ENCODE data around the gene SYNPR. TPM values are rescaled to one million over a fixed set of nuclear protein-coding genes. Genes with fewer than 3 reads are reported as not detected.

Gene SYNPR
- total RNA-seq, 1 experiment from 2014 or later, result not detected

GRCh38 chr3:63370094-63370493, 92.0 kb downstream of the SYNPR start:
- no peaks in the 10 kb centered on the region for H3K4me1 ChIP-seq
- Mint-ChIP-seq H3K9me3 (ENCODE audit: unreplicated experiment) (no peaks in the 10 kb centered on the region), H3K4me1 (ENCODE audit: low read depth, unreplicated experiment) (no peaks in the 10 kb centered on the region), H3K4me3 (ENCODE audit: unreplicated experiment) (no peak overlapping the region), H3K27ac (ENCODE audit: unreplicated experiment) (no peak overlapping the region), H3K36me3 (ENCODE audit: insufficient read depth, unreplicated experiment) (no peaks in the 10 kb centered on the region), H3K27me3 (ENCODE audit: insufficient read depth, unreplicated experiment) (peaks cover 7% of the 10 kb centered on the region)
- TF ChIP-seq CTCF (IDR thresholded peaks at IDR 0.05; ENCODE audit: insufficient read depth in 1 of 2, low read depth in 1 of 2, low read length in 1 of 2, severe bottlenecking in 1 of 2, unreplicated experiment in 1 of 2), result no peak
- no peaks in the 10 kb centered on the region for H3K9me3 ChIP-seq
- ChIA-PET POLR2A (no interaction called here), CTCF (no interaction called here)
- H3K4me3 ChIP-seq (ENCODE audit: low read depth, low read length), result no peak overlapping the region
- no peak for DNase-seq
- no peaks in the 10 kb centered on the region for H3K36me3 ChIP-seq (ENCODE audit: control insufficient read depth, insufficient read depth, low read length)
- H3K27me3 ChIP-seq (replicated peaks; ENCODE audit: control insufficient read depth, insufficient read depth, low read length), result no peaks in the 10 kb centered on the region
- intact Hi-C loops (cut with micrococcal nuclease; ENCODE audit: unreplicated experiment), result no loop called here
- BruUV-seq (replicated peaks), result no TSS peak

- Mint-ChIP-seq H3K4me1 (ENCODE audit: low read depth, unreplicated experiment) (no peaks in the 10 kb centered on the region), H3K4me3 (ENCODE audit: unreplicated experiment) (no peak overlapping the region), H3K36me3 (ENCODE audit: insufficient read depth, unreplicated experiment) (no peaks in the 10 kb centered on the region), H3K9me3 (ENCODE audit: unreplicated experiment) (no peaks in the 10 kb centered on the region), H3K27ac (ENCODE audit: unreplicated experiment) (no peak overlapping the region), H3K27me3 (ENCODE audit: insufficient read depth, unreplicated experiment) (peaks cover 22% of the 10 kb centered on the region)
- Histone ChIP-seq H3K4me1 (no peaks in the 10 kb centered on the region), H3K27me3 (replicated peaks; ENCODE audit: control insufficient read depth, insufficient read depth, low read length) (no peaks in the 10 kb centered on the region; the same call in 1 of the 2 replicates), H3K36me3 (ENCODE audit: control insufficient read depth, insufficient read depth, low read length) (no peaks in the 10 kb centered on the region), H3K9me3 (no peaks in the 10 kb centered on the region), H3K4me3 (ENCODE audit: low read depth, low read length) (no peak overlapping the region)
- ChIA-PET CTCF (no interaction called here), POLR2A (no interaction called here)
- DNase-seq, result no peak
- BruUV-seq (replicated peaks), result no TSS peak
- intact Hi-C loops (cut with micrococcal nuclease; ENCODE audit: unreplicated experiment), result no loop called here
- no peak for TF ChIP-seq CTCF (IDR thresholded peaks at IDR 0.05; ENCODE audit: insufficient read depth in 1 of 2, low read depth in 1 of 2, low read length in 1 of 2, severe bottlenecking in 1 of 2, unreplicated experiment in 1 of 2)
Measured at GRCh38 chr3:63383040-63383439, 104.9 kb downstream of the SYNPR start.

GRCh38 chr3:63384382-63384781, 106.3 kb downstream of the SYNPR start:
- H3K36me3 ChIP-seq (ENCODE audit: control insufficient read depth, insufficient read depth, low read length), result no peaks in the 10 kb centered on the region
- CTCF ChIA-PET, result no interaction called here
- H3K27me3 ChIP-seq (replicated peaks; ENCODE audit: control insufficient read depth, insufficient read depth, low read length), result no peaks in the 10 kb centered on the region; the same call in 1 of the 2 replicates
- H3K4me3 ChIP-seq (ENCODE audit: low read depth, low read length), result no peak overlapping the region
- no TSS peak for BruUV-seq (replicated peaks)
- no peak for TF ChIP-seq CTCF (IDR thresholded peaks at IDR 0.05; ENCODE audit: insufficient read depth in 1 of 2, low read depth in 1 of 2, low read length in 1 of 2, severe bottlenecking in 1 of 2, unreplicated experiment in 1 of 2)
- no peak overlapping the region for H3K4me3 Mint-ChIP-seq (ENCODE audit: unreplicated experiment)
- H3K27ac Mint-ChIP-seq (ENCODE audit: unreplicated experiment), result no peak overlapping the region
- H3K4me1 ChIP-seq, result no peaks in the 10 kb centered on the region
- peaks cover 20% of the 10 kb centered on the region for H3K27me3 Mint-ChIP-seq (ENCODE audit: insufficient read depth, unreplicated experiment)
- no peaks in the 10 kb centered on the region for H3K36me3 Mint-ChIP-seq (ENCODE audit: insufficient read depth, unreplicated experiment)
- H3K4me1 Mint-ChIP-seq (ENCODE audit: low read depth, unreplicated experiment), result no peaks in the 10 kb centered on the region
- H3K9me3 ChIP-seq, result no peaks in the 10 kb centered on the region
- no peak for DNase-seq
- intact Hi-C loops (cut with micrococcal nuclease; ENCODE audit: unreplicated experiment), result no loop called here
- H3K9me3 Mint-ChIP-seq (ENCODE audit: unreplicated experiment), result no peaks in the 10 kb centered on the region
- POLR2A ChIA-PET, result no interaction called here
